Omental fat pad (tissue), 4 donors: ENCODE measurements around the gene ADGRB3. TPM values are rescaled to one million over a fixed set of nuclear protein-coding genes. Genes with fewer than 3 reads are reported as not detected.

Experiments
- ATAC-seq: fragments of 150-250 bp; one replicate; pipeline ENCODE4 v1.9.1; 2016; ENCODE audit warnings: mild to moderate bottlenecking, moderate library complexity; ENCODE audit not compliant: low FRiP score
- DNase-seq: peaks from one replicate; pipeline ENCODE4 v3.0.0-alpha.2; 2019; ENCODE audit warnings: low spot score
- CTCF ChIP-seq, 3 donors: fragments of 450-650 bp; IDR thresholded peaks; one replicate each; pipeline ENCODE4 v1.5.1; 2016 to 2017; ENCODE audit warnings: antibody characterized with exemption in 3 of 3, mild to moderate bottlenecking in 3 of 3, moderate library complexity in 2 of 3
- total RNA-seq, 4 donors: library from RNA; depleted of rRNA; stranded (reverse); fragments of >200 nt; gene quantifications; one replicate each; pipeline ENCODE4 v1.1.0, GENCODE V29; 2016

Gene ADGRB3
- total RNA-seq, 4 donors from 2014 or later: 0.84 to 4.4 (median 1.9) TPM

- DNase-seq: no peak
- TF ChIP-seq CTCF (IDR thresholded peaks at IDR 0.05): no peak
- no peak for ATAC-seq
These were observed 744.4 kb downstream of the ADGRB3 start for GRCh38 chr6:69379518-69379917.

GRCh38 chr6:69383627-69384026 lies 748.5 kb downstream of the ADGRB3 start:
- no peak for DNase-seq
- no peak for ATAC-seq
- no peak for TF ChIP-seq CTCF (IDR thresholded peaks at IDR 0.05)

- DNase-seq (no peak), ATAC-seq (no peak)
- no peak for TF ChIP-seq CTCF (IDR thresholded peaks at IDR 0.05)
These were observed 751.3 kb downstream of the ADGRB3 start for GRCh38 chr6:69386426-69386825.

- ATAC-seq (no peak), DNase-seq (no peak)
- no peak for TF ChIP-seq CTCF (IDR thresholded peaks at IDR 0.05)
These were observed 755.0 kb downstream of the ADGRB3 start for GRCh38 chr6:69390125-69390524.

- no peak for DNase-seq
- TF ChIP-seq CTCF (IDR thresholded peaks at IDR 0.05): no peak
These were observed 756.0 kb downstream of the ADGRB3 start for GRCh38 chr6:69391106-69391505.

GRCh38 chr6:69392745-69393144 lies 757.7 kb downstream of the ADGRB3 start:
- no peak for TF ChIP-seq CTCF (IDR thresholded peaks at IDR 0.05)
- ATAC-seq: no peak
- no peak for DNase-seq

More at GRCh38 chr6:69391106-69391505, 756.0 kb downstream of the ADGRB3 start:
- ATAC-seq: no peak

GRCh38 chr6:69398311-69398710 lies 763.2 kb downstream of the ADGRB3 start:
- no peak for ATAC-seq
- no peak for DNase-seq
- no peak for TF ChIP-seq CTCF (IDR thresholded peaks at IDR 0.05)
